KG1 (cell line): Measurements from ENCODE around the gene GATAD2A.

Source experiments
- DNase-seq: peaks from one replicate; lab custom pipeline; 2025; lab: John Stamatoyannopoulos, UW

The GATAD2A gene

GRCh38 chr19:19490214-19490968, 84.9 kb downstream of the GATAD2A start:
- peak; percentile 44 for DNase-seq

GRCh38 chr19:19491321-19492025, 86.0 kb downstream of the GATAD2A start:
- DNase-seq = no peak

DNA sequence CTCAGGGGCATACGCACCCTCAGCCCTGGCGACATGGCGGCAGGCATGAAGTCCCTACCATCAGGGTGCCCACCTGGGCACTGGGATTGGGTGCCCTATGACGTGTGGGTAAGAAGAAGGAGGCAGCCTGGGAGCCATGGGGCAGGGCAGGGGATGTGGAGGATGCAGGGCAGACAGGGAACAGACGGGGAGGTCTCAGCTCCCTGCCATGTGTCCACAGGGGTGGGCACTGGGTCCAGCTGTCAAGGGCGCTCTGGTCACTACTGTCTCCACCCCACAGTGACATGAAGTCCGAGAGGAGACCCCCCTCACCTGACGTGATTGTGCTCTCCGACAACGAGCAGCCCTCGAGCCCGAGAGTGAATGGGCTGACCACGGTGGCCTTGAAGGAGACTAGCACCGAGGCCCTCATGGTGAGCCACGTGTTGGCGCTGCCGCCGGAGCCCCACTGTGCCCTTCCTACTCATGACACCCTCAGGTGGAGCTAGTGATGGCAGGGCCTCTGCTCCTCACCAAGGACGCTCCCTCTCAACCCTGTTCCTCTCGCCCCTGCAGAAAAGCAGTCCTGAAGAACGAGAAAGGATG, 86.6 kb downstream of the GATAD2A start:
- DNase-seq = no peak

GRCh38 chr19:19493841-19494546, 88.5 kb downstream of the GATAD2A start:
- DNase-seq = no peak

DNA sequence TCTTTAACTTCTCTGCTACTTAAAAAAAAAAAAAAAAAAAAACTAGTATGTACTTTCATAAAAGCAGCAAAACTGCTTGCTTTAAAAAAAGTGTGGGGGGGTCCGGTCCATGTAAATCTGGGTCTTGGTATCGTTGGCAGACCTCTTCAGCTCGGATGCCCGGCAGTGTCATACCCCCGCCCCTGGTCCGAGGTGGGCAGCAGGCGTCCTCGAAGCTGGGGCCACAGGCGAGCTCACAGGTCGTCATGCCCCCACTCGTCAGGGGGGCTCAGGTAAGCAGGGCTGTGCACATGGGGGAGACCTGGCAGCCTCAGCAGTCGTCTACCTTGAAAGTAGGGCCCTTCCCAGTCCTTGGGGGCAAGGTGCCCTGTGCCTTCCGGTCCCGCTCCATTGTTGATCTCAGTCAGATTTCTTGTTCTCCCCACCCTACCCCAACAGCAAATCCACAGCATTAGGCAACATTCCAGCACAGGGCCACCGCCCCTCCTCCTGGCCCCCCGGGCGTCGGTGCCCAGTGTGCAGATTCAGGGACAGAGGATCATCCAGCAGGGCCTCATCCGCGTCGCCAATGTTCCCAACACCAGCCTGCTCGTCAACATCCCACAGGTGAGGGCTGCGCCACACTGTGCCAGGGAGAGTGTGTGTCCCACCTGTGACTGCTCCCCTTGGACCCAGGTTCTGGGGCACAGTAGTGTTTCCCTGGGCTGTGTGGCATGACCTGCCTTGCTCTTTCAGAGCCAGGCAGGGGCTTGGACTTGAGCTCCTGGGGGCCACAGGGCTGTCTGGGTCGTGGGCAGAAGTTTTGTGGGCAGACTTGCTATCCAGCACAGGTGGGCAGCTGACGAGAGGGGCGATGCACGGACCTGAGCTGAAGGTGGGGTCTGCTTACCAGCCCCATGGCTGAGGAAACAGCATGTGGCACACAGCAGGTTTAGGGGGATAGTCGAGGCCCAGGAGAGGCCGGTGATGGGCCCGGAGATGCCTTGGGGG, 90.4 kb downstream of the GATAD2A start:
- DNase-seq = no peak

DNA sequence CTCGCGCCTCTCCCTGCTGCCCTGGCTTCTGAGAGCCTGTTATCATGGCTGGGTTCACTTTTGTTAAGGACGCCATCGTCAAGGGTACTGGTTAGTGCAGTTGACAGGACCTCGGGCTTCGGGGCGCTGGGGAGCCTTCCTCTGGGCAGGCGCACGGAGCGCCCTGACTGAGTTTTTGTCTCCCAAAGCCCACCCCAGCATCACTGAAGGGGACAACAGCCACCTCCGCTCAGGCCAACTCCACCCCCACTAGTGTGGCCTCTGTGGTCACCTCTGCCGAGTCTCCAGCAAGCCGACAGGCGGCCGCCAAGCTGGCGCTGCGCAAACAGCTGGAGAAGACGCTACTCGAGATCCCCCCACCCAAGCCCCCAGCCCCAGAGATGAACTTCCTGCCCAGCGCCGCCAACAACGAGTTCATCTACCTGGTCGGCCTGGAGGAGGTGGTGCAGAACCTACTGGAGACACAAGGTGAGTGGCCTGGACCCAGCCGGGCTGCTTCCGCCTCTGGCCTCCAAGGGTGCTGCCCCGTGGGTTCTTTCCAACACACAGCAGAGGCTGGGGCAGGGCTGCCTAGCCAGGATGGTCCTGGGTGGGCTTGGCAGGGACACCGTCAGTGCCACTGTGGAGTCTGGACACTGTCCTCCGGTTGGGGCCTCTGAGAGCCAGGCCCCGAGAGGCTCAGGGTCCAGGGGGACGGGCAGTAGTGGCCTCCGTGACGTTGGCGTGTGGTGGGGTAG, 92.9 kb downstream of the GATAD2A start:
- no peak for DNase-seq

- DNase-seq = no peak
These were observed 94.0 kb downstream of the GATAD2A start for GRCh38 chr19:19499272-19499995.

GRCh38 chr19:19500975-19501644, 95.6 kb downstream of the GATAD2A start:
- no peak for DNase-seq

DNA sequence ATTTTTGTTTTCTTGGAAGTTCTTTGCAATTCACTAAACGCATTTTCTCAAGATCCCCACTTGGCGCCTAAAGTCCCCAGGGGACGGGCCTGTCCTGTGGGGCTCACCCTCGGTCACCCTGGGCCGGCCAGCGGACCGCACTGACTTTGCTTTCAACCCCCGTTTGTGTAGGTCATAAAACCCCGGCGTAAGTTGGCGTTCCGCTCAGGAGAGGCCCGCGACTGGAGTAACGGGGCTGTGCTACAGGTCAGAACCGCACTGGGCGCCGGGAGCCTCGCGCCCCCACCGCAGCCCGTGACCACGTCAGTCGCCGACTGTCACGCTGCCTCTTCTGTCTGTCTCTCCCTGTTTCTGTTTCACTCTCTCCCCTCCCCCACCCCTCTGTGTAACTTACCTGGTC, 96.3 kb downstream of the GATAD2A start:
- no peak for DNase-seq

GRCh38 chr19:19502281-19502680, 96.8 kb downstream of the GATAD2A start:
- no peak for DNase-seq

DNA sequence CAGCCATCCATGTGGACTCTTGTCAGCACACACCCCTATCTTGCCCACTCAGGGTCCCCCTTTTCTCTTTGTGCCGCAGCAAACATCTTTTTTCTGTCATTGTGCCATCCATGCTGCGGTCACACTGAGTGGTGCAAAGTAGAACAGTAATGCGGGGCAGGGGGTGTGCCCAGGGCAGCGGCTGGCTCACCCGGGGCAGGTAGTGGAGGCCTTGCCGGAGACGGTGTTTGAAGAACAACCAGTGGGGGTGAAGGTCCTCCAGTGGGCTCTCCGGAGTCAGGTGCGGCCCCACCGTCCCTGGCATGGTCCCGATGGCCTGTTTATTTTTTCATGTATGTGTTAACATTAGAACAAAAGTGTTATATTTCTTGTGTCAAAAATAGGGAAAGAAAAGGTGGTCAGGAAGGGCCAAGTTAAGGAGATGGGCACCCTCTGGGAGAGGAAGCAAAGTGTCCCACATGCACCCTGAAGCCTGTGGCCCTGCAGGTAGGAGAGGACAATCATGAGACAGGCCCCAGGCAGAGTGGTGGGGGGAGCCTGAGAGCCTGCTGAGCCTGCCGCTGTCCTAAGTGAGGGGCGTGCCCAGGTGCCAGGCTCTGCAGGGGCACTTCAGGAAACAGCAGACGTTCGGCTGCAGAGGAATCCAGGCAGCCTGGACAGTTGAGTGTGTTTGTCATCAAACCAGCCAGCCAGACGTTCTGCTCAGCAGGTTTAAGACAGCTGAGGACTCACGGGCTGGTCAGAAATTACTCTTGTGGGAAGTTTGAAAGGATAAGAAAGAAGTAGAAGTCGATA, 97.5 kb downstream of the GATAD2A start:
- no peak for DNase-seq

- no peak for DNase-seq
These were observed 99.5 kb downstream of the GATAD2A start for GRCh38 chr19:19504754-19505668.

DNA sequence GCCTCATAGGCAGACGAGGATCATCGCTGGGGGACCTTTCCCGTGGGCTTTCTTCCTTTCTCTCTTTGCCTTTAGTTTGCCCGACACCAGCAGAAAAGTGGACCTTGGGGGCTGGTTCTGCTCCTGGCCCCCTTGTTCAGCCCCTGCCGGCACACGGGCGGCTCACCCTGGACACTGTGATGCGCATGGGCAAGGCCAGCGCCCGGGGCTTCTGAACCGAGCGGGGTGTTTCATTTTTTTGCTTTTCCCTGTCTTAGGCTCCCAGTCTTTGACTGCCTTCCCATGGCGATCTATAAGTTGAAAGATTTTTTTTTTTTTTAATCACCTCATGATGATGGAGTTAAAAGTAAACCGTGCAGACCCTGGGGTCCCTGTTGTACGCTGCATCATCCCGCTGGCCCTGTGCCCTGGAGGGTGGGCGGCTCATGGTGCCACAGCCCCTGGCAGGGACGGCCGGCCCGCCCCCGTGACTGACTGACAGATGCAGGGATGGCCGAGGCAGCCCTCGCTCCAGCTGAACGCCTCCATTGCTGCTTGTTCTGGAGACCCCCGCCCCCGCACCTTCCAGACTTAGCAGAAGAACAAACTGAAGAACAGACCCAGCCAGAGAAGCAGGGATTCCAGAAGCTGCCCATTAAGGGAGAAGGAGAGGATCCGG, 100.3 kb downstream of the GATAD2A start:
- no peak for DNase-seq

DNA sequence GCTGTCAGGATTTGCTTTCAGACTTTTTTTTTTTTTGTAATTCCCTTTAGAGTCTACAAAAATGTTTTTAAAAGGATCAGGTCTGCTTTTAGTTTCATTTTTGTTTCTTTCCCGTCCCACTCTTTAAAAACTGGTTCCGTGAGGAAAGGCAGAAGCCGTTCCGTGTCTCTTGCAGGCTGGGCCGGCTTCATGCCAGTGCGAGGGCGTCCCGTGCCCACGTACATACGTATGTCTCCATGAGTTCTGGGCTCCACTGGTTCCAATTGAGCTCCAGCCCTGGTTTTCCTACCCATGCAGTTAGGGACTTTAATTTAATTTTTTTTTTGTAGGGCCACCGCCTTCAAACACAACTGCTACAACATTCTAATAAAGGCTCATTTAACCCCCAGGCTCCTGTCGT, 101.1 kb downstream of the GATAD2A start:
- no peak for DNase-seq

DNA sequence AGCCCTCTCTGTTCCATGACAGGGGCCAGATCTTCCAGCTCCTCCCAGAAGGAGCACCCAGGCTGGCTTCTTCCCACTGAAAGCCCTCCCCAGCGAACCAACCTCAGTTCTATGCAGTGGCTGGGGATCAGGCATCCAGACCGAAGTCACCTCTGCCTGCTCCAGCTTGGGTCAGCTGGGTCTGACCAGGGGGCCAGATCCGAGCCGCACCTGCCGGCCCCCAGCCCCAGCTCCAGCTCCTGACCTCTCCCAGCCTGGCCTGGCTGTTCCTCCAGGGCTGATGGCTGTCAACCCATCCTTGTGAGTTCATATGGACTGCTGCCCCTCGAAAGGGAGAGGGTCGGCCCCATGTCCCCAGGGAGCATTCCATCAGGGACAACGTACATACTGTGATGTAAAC, 101.9 kb downstream of the GATAD2A start:
- DNase-seq = no peak

DNA sequence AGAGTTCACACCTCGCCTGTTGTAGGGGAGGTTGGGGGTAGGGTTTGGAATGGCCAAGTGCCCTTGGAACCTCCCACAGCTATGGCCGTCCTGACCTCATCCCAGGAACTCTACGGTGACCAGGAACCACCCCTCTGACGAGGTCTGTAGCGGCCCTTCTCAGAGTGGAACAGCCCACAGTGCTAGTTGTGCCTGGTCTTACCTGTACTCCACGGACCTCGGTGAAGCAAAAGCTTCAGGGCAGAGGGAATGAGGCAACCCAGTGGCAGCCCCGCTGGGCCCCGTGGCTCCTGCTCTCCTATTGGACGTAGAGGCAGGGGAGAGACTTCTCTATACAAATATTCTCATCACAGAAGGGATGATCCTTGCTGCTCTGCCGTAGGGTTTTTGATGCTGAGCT, 102.7 kb downstream of the GATAD2A start:
- DNase-seq = no peak

DNA sequence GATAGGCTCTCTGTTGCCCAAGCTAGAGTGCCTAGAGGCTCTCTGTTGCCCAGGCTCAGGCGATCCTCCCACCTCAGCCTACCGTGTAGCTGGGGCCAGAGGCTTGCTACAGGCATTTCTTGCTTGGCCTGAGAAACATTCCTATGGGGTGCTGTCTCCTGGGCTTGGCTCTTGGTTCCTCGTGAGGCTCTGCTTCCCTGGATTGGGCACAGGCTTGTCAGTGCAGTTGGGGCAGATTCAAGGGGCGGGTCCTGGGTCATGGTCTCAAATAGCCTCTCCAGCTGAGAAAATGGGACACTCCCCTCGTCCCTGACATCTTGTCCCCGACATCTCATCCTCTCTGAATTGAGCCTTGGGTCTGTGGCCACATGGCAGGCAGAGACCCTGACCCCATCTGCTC, 105.0 kb downstream of the GATAD2A start:
- no peak for DNase-seq
